ENCODE results near the gene FAM193B.
"Not testable (repeated sequence)": the region's sequence is repeated elsewhere in the genome, so short reads cannot be mapped to it uniquely, and the experiment has no call there.

The FAM193B gene

DNA sequence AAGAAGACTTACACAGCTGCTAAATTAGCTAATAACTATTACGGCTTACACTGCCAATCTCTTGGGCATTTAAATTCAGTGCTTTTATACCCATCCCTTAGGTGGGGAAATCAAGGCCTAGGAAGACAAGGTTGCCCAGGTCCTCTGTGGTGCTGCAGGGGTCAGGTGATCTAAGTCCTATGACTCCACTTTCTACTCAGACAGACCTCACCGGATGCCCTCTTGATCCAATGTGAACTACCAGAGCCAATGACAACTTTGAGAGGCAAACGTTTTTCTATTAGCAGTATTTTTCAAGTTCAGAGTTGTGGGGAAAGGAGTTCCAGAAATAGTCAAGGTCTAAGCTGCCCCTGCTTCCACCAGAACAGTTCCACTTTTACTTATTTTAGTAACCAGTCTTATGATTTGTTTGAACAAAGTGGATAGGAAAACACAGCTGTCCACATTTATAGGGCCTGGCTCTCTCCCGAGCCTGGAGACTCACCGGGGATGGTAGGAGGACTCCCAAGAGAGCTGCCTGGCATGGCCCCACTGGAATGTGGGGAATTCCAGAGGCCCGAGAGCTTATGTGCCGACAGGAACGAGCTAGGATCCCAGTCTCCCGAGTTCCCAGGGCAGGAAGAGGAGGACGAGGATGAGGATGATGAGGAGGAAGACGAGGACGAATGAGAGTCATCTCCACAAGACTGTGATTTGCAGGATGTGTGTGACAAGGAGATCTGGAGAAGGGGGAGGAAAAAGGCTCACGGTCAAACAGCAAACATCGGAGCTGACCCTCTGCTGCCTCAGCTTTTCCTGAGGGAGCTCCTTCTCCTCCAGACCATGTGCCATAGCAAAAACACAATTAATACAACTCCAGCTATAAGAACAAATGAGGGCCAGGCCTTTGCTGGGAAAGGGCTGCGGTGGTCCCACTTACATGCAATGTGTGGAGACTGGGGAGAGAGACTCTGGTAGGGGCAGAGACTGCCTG is 16.7 kb downstream of the FAM193B start:
- peak; percentile 80 for DNase-seq

DNA sequence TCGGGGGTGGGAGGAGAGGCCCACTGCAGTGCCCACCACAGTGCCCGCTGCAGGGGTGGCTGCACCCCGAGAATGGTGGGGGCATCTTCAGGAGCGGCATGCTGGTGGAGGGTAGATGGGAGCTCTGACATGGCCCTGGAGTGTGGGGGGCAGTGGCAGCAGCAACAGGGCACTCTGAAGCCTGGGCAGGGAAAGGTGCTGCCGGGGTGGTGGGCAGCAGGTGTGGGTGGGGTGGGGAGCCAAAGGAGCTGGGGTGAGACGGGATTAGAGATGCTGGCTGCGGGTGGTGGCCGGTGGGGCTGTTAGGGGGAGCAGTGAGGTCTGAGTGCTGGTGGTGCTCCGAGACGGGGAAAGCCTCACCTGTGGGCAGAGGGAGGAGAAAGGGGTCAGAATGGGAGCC is 18.0 kb downstream of the FAM193B start:
- DNase-seq = no peak

DNA sequence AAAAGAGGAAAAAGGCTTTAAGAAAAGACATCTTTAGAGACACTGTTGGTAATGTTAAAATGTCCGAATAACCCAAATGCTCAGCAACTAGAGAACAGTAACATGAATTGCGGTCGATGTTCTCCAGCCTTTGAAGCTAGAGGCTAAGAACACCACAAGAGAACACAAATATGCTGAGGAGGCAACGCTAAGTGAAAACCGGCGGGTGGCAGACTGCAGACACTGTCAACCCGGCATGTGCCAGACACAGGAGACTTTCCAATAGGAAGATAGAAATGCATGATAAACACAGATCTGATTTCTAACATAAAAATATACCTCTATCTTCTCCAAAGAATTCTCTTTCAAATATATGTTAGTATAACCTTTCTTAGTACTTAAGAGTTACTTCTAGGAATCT is 19.2 kb downstream of the FAM193B start:
- no peak for DNase-seq

DNA sequence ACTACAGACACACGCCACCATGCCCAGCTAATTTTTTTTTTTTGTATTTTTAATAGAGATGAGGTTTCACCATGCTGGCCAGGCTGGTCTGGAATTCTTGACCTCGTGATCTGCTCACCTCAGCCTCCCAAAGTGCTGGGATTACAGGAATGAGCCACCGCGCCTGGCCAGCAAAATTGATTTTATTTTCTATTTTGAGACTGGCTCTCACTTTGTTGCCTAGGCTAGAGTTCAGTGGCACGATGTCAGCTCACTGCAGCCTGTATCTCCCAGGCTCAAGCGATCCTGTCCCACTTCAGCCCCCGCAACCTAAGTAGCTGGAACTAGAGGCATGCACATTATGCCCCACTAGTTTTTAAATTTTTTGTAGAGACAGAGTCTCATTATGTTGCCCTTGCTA is 19.9 kb downstream of the FAM193B start:
- not testable (repeated sequence) for DNase-seq

DNA sequence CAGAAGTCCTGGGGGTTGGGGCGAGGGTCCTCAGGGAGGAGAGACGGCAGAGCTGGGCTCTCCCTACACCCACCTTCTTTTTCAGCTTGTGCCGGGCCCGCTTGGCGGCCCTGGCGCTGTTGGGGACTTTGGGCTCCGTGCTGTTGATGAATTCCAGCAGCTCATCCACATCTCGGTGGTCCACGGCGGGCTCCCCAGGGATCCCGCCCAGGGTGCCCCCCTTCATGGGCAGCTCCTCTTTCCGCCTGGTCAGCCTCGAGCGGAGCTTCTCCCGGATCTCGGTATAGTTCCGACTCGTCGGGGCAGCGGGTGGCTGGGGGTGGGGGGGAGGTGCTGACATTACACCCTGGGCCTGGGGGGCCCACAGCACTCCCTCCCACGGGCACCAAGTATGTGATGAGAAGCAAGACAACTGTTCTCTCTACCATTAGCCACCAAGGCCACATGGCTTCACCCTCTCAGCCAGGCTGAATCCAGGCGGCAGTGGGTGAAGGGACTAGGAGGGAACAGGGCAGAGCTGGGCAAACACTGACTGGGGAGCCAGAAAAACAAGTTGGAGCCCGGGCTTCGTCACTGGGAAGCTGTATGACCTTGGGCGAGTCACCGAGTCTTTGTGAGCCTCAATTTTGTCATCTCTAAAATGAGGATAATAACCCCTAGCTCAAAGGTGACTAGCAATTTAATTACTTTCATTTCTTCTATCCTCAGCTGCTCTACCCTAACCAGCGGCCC is 23.0 kb downstream of the FAM193B start:
- DNase-seq = no peak

DNA sequence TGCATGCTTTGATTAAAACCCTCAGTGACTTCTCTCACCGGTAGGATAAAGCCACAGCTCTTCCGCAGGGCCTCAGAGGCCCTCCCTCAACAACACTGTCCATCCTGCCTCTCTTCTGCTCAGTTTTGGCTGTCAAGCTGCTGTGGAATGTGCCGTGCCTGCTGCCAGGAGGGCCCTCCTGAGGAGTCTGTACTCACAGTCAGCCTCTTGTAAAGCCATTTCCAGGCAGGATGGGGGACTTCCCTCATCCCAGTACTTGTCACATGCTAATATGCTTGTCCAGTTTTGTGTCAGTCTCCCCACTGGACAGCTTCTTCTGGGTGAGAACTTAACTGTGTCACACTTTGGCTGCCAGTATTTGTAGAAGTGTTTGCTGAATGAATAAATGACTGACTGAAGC is 23.7 kb downstream of the FAM193B start:
- DNase-seq = no peak

DNA sequence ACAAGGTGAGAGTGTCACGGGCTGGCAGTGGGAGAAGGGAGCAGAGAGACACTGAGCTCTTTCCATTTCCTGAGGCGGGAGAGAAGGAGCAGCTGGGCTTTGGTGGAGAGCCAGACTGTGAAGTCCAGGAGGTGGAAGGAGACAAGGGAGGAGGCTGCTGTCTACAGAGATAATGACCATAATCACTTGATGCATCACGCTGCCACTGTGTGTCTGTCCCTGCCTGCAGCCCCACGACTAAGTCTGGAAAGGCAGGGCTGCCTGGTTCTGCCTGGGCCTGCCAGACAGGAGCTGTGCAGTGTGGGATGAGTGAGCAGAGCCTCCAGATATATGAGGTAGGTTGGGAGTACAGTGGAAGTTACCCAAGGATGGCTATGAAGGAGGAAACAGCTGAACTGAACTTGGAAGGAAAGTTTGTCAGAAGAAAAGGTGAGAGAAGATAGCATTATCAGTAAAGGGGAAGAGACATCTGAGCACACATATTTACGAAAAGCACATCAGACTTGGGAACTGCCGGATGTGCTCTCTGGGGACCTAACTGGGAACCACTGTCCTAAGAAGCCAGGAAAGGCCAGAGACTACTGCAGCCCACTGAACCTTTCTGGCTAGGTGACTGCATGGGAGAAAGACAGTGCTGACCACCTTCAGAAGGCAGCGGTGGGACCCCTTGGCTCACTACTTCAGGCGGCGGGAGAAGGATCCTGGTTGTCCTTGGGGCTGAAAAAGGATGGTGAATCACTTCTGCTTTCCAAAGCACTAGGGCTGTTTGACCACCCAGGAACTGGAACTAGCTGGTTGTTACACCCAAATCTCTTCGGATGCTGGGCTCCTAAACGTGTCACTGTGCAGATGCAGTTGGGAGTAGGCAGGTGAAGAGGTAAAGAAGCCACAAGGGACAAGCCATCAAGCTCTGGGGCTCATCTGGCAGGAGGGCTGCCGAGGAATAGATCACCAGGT is 24.8 kb downstream of the FAM193B start:
- DNase-seq = no peak

DNA sequence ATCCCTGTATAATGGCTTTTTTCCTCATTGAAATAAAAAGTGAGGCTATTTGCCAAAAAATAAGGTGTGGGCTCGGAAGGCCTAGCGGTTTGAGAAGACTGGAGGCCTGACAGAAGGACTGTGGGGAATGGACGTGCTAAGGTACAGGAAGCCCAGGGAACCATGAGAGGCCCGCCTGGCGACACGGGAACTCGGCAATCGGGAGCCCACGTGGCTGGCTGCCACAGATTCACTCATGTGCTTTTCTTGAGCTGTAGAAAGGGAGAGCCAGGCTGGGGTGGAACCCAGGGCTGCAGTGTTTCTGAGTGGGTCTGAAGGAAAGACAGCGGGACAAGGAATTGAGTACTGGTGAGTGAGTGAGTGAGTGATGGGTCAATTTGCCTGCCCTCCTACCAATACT is 25.7 kb downstream of the FAM193B start:
- no peak for DNase-seq

DNA sequence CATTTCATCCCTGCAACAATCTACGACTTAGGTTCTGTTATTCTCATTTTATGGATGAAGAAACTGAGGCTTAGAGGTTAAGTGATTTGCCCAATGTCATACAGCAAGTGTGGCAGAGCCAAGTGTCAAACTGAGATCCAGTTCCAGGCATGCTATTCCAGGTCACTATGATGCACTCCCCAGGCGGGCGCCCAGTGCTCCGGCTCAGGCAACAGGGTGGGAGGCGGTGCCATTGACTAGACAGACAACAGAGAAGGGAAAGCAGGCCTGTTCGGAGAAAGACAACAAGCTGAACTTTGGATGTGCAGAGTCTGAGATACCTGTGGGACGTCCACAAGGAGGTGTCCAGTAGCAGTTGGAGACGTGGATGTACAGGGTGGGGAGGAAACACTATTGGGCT is 26.8 kb downstream of the FAM193B start:
- no peak for DNase-seq

DNA sequence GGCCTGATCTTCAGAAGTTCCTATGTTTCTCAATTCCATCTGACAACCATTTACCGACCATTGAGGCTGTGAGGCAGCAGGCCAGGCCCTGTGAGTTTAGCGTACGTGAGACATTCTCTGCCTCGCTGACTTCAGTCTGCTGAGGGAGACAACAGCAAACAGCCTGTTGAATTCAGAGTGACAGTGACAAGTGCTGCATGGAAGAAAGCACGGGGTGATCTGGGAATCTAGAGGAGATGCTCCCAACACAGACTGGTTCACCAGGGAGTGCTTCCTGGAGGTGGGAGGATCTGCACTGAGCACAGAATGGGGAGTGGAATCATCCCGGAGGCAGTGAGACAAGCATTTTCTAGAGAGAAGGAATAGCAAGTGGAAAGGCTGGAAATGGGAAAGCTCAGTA is 27.6 kb downstream of the FAM193B start:
- DNase-seq = no peak

DNA sequence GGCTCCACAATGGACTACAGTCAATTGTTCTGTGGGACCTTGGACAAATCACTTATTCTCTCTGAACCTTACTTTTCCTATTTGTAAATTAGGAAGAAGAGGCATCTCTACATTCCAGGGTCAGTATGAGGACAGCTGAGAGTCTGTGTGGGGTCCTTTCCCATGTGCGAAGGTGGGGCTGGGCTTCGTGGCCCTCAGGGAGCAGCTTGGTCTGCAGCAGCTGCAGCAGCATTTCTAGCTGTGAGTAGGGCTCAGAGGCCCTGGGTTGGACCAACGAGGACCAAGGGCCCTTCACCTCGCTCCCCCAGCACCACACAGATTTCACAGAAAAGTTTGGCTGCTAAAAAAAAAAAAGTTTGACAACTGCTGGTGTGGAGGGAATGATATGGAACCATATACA is 28.2 kb downstream of the FAM193B start:
- DNase-seq = no peak

DNA sequence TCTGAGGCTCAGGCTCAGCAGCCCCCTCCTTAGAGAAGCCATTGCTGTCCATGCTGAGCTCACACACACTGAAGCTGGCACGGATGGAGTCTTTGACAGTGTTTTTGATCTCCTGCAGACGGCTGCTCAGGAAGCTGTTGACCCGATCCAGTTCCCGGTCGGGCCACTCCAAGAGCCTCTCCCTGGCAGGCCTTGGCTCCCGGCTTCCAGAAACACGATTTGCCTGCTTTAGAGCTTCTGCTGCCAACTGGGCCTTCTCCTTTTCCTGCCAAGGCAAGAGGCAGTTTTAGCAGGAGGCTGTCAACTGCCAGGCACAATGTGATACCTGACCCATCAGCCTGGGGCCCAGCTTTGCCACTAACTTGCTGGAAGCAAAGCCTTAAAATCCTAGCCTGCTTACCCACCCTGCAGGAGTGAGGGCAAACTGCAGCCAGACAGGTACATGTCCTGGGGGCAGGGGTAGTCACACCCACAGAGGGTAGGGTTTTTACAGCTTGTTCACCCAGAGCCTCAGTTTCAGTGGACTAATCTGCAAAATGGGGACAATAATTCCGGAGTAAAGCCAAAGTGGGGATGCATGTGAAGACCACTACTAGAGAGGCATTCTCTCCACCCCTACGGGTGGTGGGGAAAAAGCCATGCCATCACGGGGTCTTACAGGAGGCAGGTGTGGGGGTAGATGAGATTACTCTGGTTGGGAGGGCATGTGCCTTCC is 29.3 kb downstream of the FAM193B start:
- no peak for DNase-seq

DNA sequence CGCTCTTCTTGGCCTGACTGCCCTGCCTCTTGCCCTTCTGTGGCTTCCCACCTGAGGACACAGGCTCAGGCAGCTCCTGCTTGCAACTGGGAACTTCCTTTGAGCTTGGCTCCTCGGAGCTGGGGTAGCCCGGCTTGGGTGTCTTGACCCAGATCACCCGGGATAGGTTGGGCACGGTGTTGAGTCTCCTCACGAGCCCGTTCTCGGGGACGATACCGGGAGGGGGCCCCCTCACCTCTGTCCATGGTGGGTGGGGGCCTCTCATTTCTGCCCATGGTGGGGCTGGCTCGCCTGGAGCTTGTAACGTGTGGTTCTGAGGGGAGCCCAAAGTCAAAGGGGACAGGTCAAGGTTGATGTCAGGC is 29.8 kb downstream of the FAM193B start:
- DNase-seq = no peak

DNA sequence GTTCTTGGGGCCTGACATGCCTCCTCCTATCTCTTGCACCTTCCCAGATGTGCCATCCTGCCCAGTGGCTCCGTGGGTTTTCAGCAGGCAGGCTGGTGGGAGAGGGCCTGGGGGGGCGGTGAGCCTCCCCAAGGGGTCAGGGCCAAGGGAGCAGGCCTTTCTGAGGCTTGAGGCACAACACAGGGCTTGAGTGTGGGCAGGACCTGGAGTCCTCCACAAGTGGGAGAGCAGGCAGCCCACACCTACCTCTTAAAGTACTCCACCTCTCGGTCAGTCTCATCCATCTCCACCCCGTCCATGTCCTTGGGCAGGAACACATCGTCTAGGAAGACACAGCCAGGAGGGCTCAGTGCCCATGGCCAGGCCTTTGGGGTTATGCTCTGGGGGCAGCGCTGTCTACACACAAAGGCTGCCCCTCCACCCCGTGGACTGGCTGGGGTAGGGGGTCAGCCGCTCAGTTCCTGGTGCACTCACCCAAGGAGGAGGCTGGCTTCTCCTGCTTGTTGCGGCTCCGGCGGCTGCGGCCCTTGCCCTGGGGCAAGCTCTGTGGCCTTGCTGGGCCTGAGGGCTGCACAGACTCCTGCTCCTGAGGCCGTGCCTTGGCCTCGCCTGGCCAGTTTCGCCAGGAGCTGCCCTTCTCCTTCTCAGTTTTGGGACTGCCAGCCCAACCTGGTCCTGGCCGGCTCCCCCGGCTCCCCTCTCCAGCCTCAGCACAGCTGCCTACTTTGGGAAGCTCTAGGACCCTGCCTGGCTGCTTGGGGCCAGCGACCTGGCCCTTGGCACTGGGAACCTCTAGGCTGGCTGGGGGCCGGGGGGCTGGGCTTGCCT is 30.4 kb downstream of the FAM193B start:
- no peak for DNase-seq

DNA sequence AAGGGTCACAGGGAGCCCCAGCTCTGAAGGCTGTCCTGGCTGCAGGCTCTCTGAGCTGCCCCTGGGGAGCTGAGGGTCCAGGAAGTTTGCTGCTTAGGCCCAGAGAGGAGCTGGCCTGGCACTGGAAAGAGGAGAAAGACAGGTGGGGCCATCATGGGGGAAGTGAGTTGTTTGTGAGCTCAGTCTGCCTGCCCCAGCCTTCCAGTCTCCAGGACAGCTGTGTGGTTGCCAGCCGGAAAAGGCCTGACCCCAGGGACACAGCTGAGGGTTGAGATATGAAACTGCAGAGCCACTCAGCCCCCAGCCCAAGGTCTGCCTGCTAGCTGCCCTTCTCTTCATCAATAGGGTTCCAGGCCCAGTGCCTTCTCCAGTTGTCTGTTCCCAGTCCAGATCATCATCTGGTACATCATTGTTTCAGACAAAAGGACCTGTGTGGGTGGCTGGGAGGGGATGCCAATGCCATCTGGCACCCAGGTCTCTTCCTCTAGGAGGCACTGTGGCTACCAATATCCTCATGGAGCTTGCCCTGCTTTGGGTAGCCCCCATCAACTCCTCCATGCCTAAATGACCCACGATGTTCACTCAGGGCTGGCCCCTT is 33.3 kb downstream of the FAM193B start:
- DNase-seq = no peak

DNA sequence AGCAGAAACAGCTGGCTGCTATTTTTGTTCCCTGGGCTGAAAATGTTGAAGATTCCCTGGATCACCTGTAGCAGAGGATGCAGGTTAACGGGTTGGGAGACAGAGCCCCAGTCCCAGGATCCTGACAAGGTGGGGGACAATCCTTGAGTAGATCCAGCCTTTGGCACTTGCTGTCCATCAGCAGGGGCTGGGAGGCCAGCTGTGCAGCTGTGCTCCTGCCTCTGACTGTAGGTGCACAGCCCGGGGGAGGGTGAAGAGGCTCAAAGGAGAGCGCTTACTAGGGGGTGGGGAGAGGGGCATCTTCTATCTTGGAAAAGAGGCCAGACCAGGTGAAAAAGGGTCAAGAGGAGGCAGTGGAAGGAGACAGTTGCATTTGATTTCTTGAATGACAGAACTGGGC is 34.1 kb downstream of the FAM193B start:
- no peak for DNase-seq

DNA sequence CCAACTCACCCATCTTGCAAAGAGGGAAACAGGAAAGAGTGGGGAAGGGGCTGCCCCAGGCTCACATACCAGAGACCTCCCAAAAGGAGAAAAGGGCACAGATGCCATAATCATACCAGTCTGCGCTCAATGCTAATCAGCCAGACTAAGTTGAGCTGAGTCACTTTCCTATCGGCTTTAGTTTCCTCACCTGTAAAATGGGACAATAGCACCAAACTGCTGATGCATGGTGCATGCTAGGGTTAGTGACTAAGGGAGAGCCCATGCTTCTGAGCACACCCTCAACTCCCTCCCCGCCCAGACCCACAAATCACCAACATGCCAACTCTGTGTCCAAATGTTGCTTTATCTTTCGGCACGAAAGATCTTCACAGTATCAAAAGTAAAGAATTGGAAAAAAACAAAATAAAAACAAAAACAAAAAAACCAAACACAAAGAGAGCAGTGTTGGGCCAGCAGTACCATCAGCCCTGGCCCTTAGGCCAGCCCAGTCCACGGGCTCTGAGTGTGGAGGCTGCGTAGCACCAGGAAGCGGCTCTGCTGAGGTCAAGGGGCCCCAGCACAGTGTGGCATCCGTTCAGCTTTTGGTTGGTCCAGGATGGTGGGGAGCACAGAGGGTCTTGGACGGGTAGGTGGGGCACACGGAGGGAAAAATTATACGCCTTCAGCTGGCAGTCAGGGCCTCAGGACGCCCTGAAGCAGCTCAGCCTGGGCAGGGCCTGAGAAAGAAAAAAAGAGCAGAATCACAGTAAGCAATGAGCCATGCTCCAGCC is 34.7 kb downstream of the FAM193B start:
- DNase-seq = no peak

DNA sequence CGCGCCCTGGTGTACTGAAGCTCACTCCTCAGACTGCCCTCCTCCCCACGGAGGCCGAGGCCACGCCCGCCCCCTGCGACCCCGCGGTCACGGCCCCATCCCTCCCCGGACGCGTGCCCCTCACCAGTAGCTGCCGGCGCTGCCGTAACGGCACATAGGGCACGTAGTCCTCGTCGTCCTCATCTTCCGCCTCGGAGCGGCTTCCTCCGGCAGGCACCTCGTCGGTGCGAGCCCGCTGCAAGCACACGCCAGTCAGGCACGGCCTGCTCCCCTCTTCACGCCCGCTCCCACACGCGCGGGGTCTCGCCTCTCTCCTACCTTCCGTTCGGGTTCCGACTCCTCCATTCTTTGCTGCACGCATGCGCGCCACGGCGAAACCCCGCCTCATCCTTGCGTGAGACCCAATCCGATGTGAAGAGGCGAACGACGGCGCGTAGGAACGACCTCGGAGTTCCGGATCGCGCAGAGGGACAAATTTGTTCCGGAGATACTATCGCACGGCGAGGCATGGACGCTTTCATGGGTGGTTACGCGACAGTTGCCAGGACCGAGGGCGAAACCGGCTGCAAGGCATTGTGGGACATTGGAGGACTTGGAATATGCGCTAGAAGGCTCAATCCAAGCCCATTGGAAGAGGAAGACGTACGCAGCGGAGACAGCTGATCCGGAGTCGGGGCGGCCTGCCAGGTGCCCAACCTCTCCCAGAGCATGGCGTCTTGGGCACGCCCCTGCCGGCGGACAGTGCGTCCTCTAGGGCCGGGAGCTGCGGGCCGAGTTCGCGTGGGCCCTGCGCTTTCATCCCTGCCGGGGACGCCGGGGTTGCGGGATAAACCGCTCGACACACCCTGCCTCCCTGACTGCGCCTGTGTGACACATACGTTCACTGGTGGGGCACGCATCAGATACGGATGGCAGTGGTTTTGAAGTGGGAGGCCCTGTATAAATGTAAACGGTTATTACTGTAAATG is 37.5 kb downstream of the FAM193B start, which contains the start of gene DDX41:
Gene DDX41, minus strand, starts transcription at position 361 of the 968 bp plus-strand sequence. Its CDS starts 16 bp downstream, at position 345.
- DNase-seq = peak; percentile 99

DNA sequence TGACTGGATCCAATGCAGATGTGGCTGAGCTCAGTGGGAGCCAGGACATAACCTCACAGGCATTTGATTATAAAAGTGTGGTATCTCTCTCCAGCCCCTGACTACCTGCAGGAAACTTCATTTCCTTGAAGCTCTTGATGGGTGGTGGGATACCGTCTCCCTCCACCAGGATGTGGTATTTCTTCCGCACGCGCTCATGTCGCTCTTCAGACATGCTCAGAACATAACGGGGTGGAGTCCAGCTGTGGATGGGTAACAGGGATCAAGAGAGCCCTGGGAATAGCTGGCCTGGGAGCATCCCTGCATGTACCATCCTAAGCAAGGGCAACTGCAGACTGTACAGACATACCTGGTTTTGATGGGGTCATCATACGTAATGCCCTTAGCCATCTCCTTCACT is 38.8 kb downstream of the FAM193B start:
- no peak for DNase-seq

Measured in fibroblast of skin of abdomen (primary cell).